MM.1S (cell line): ENCODE results near the gene SBF1.

Experiments used
- DNase-seq: peaks from one replicate; pipeline ENCODE4 v3.0.0-alpha.2; 2015
- H2AFZ ChIP-seq: fragments of 300-600 bp; sonication (generic); 2 replicates; pipeline ENCODE4 v1.6.0; 2016; ENCODE audit warnings: antibody characterized with exemption, low read length
- H3F3A ChIP-seq: fragments of 300-600 bp; sonication (generic); 2 replicates; pipeline ENCODE4 v1.6.1; 2016; ENCODE audit warnings: mild to moderate bottlenecking, antibody characterized with exemption, low read length, moderate library complexity, mixed read lengths; ENCODE audit not compliant: insufficient read depth
- H3K27ac ChIP-seq: fragments of 300-600 bp; sonication (generic); 2 replicates; pipeline ENCODE4 v1.5.1; 2016; ENCODE audit warnings: mild to moderate bottlenecking, low read length
- H3K27me3 ChIP-seq: fragments of 300-600 bp; sonication (generic); replicated peaks from 2 replicates; pipeline ENCODE4 v1.6.0; 2016; ENCODE audit warnings: low read length; ENCODE audit not compliant: insufficient read depth
- H3K36me3 ChIP-seq: fragments of 300-600 bp; sonication (generic); replicated peaks from 2 replicates; pipeline ENCODE4 v1.6.1; 2016; ENCODE audit warnings: mild to moderate bottlenecking, low read length, mixed read lengths; ENCODE audit not compliant: insufficient read depth
- H3K4me1 ChIP-seq: fragments of 300-600 bp; sonication (generic); 2 replicates; pipeline ENCODE4 v1.6.1; 2016; ENCODE audit warnings: low read length, mixed read lengths
- H3K4me2 ChIP-seq: fragments of 300-600 bp; sonication (generic); 2 replicates; pipeline ENCODE4 v1.6.0; 2016; ENCODE audit warnings: low read depth, low read length
- H3K4me3 ChIP-seq: fragments of 300-600 bp; sonication (generic); 2 replicates; pipeline ENCODE4 v1.5.1; 2016; ENCODE audit warnings: low read length, mixed read lengths
- H3K79me2 ChIP-seq: fragments of 300-600 bp; sonication (generic); 2 replicates; pipeline ENCODE4 v1.6.1; 2016; ENCODE audit warnings: mixed run types, low read length, mixed read lengths
- H3K9ac ChIP-seq: fragments of 300-600 bp; sonication (generic); 2 replicates; pipeline ENCODE4 v1.6.1; 2016; ENCODE audit warnings: low read length, mixed read lengths
- H3K9me2 ChIP-seq: fragments of 300-600 bp; sonication (generic); replicated peaks from 2 replicates; pipeline ENCODE4 v1.6.1; 2016; ENCODE audit warnings: mild to moderate bottlenecking, low read length, mixed read lengths; ENCODE audit not compliant: insufficient read depth
- H3K9me3 ChIP-seq: fragments of 300-600 bp; sonication (generic); replicated peaks from 2 replicates; pipeline ENCODE4 v1.6.1; 2016; ENCODE audit warnings: mild to moderate bottlenecking, low read length, mixed read lengths; ENCODE audit not compliant: insufficient read depth
- H4K20me1 ChIP-seq: fragments of 300-600 bp; sonication (generic); 2 replicates; pipeline ENCODE4 v1.6.1; 2016; ENCODE audit warnings: mild to moderate bottlenecking, low read length, moderate library complexity, mixed read lengths; ENCODE audit not compliant: insufficient read depth
- CTCF ChIP-seq: fragments of 300-600 bp; sonication (generic); IDR thresholded peaks from 2 replicates; pipeline ENCODE4 v1.5.1; 2016; ENCODE audit warnings: antibody characterized with exemption, low read length, mixed read lengths
- EZH2 ChIP-seq: fragments of 300-600 bp; sonication (generic); optimal IDR thresholded peaks from 2 replicates; pipeline ENCODE3; 2017; ENCODE audit warnings: low read depth, mild to moderate bottlenecking, antibody characterized with exemption, low read length, mixed read lengths
- EZH2phosphoT487 ChIP-seq: fragments of 300-600 bp; sonication (generic); IDR thresholded peaks from 2 replicates; pipeline ENCODE4 v1.6.1; 2018; ENCODE audit warnings: antibody characterized with exemption, low read length

Gene SBF1

GRCh38 chr22:50490531-50491308 lies 15.9 kb upstream of the SBF1 start:
- Histone ChIP-seq H3F3A (no peaks in the 10 kb centered on the region), H3K36me3 (no peaks in the 10 kb centered on the region), H3K9me2 (no peaks in the 10 kb centered on the region), H4K20me1 (no peaks in the 10 kb centered on the region), H3K27ac (no peak overlapping the region), H3K27me3 (no peaks in the 10 kb centered on the region), H3K4me2 (no peak overlapping the region), H2AFZ (no peak overlapping the region), H3K9me3 (no peaks in the 10 kb centered on the region), H3K9ac (no peak overlapping the region), H3K79me2 (no peaks in the 10 kb centered on the region), H3K4me3 (no peak overlapping the region), H3K4me1 (no peaks in the 10 kb centered on the region)
- DNase-seq, result no peak
- TF ChIP-seq EZH2phosphoT487, result no peak
- TF ChIP-seq CTCF, result no peak
- no peak for TF ChIP-seq EZH2

- Histone ChIP-seq H3K9ac (no peak overlapping the region), H3K36me3 (no peaks in the 10 kb centered on the region), H3K4me3 (no peak overlapping the region), H3K9me3 (no peaks in the 10 kb centered on the region), H3K79me2 (no peaks in the 10 kb centered on the region), H4K20me1 (no peaks in the 10 kb centered on the region), H2AFZ (no peak overlapping the region), H3K27ac (no peak overlapping the region), H3K4me2 (no peak overlapping the region), H3K4me1 (no peaks in the 10 kb centered on the region), H3K27me3 (no peaks in the 10 kb centered on the region), H3K9me2 (no peaks in the 10 kb centered on the region), H3F3A (no peaks in the 10 kb centered on the region)
- no peak for DNase-seq
- TF ChIP-seq EZH2 (no peak), CTCF (no peak), EZH2phosphoT487 (no peak)
Measured at GRCh38 chr22:50489363-50490243, 14.8 kb upstream of the SBF1 start.

- H4K20me1 ChIP-seq, result no peaks in the 10 kb centered on the region
- no peak for TF ChIP-seq EZH2
- TF ChIP-seq CTCF, result no peak
- no peak for TF ChIP-seq EZH2phosphoT487
Measured at GRCh38 chr22:50488886-50489285, 14.1 kb upstream of the SBF1 start.

More at GRCh38 chr22:50488886-50489285, 14.1 kb upstream of the SBF1 start:
- Histone ChIP-seq H3K36me3 (no peaks in the 10 kb centered on the region), H3F3A (no peaks in the 10 kb centered on the region), H3K27ac (no peak overlapping the region), H2AFZ (no peak overlapping the region), H3K4me1 (no peaks in the 10 kb centered on the region), H3K4me3 (no peak overlapping the region), H3K4me2 (no peak overlapping the region), H3K9me2 (no peaks in the 10 kb centered on the region), H3K9ac (no peak overlapping the region), H3K9me3 (no peaks in the 10 kb centered on the region), H3K79me2 (no peaks in the 10 kb centered on the region), H3K27me3 (no peaks in the 10 kb centered on the region)
- no peak for DNase-seq
